ENCODE data around the gene SLC6A1.

Gene SLC6A1

DNA sequence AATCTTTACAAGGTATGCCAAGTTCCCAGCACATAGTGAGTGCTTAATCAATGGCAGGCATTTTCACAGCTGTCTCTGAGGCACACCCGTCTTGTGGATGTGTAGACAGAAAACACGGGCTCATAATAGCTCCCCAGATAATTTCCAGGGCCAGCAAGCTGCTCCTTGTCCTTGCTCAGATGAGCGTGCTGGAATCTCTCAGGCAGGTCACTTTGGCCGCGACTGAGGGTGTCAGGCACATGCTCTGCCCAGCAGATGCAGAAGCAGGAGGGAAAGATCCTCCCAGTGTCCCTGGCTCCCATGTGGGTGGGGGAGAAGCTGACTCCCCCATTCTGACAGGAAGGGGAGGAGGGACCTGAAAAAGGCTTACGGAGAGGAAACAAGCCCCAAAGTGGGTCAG, 35.6 kb upstream of the SLC6A1 start:
- DNase-seq = no peak
- Histone ChIP-seq H3K36me3 (ENCODE audit: control insufficient read depth in 4 of 4, insufficient read depth in 4 of 4, low read length in 3 of 4) (no peaks in the 10 kb centered on the region), H3K27me3 (replicated peaks in 2 of 5; ENCODE audit: control insufficient read depth in 4 of 5, insufficient read depth in 5 of 5, low read length in 4 of 5) (peaks cover 0 to 56% (median 13%) of the 10 kb centered on the region in 5 experiments), H3K27ac (ENCODE audit: insufficient read depth in 1 of 2, low read depth in 1 of 2, low read length in 2 of 2, poor library complexity in 1 of 2, severe bottlenecking in 2 of 2) (no peak overlapping the region), H3K9me3 (ENCODE audit: control extremely low read depth in 1 of 5, control insufficient read depth in 4 of 5, insufficient read depth in 2 of 5, low read depth in 1 of 5, low read length in 4 of 5) (no peaks in the 10 kb centered on the region), H3K4me3 (ENCODE audit: control insufficient read depth in 1 of 7, extremely low read depth in 1 of 7, insufficient read depth in 4 of 7, low read depth in 2 of 7, low read length in 6 of 7) (no peak overlapping the region), H3K4me1 (ENCODE audit: control extremely low read depth in 1 of 4, control insufficient read depth in 4 of 4, insufficient read depth in 4 of 4, low read length in 3 of 4) (peaks cover 0 to 2% (median 0%) of the 10 kb centered on the region in 4 experiments)
- ChIA-PET CTCF (no interaction called here), POLR2A (no interaction called here)
- 82% methylated on average over 5 of the region's 6 CpGs for WGBS (ENCODE audit: insufficient coverage)

- Histone ChIP-seq H3K36me3 (ENCODE audit: control insufficient read depth in 4 of 4, insufficient read depth in 4 of 4, low read length in 3 of 4) (no peaks in the 10 kb centered on the region), H3K4me3 (ENCODE audit: control insufficient read depth in 1 of 7, extremely low read depth in 1 of 7, insufficient read depth in 4 of 7, low read depth in 2 of 7, low read length in 6 of 7) (no peak overlapping the region), H3K27me3 (replicated peaks in 2 of 5; ENCODE audit: control insufficient read depth in 4 of 5, insufficient read depth in 5 of 5, low read length in 4 of 5) (peaks cover 0 to 49% (median 13%) of the 10 kb centered on the region in 5 experiments), H3K9me3 (ENCODE audit: control extremely low read depth in 1 of 5, control insufficient read depth in 4 of 5, insufficient read depth in 2 of 5, low read depth in 1 of 5, low read length in 4 of 5) (no peaks in the 10 kb centered on the region), H3K27ac (ENCODE audit: insufficient read depth in 1 of 2, low read depth in 1 of 2, low read length in 2 of 2, poor library complexity in 1 of 2, severe bottlenecking in 2 of 2) (no peak overlapping the region), H3K4me1 (ENCODE audit: control extremely low read depth in 1 of 4, control insufficient read depth in 4 of 4, insufficient read depth in 4 of 4, low read length in 3 of 4) (peaks cover 0 to 2% (median 0%) of the 10 kb centered on the region in 4 experiments)
- CTCF ChIA-PET = interaction anchor here (0.6 to 2.2 kb wide), 4 partner anchors 10 to 102 kb away, joined by 3 to 8 read pairs (median 3); no protein-coding TSS in a partner anchor
- POLR2A ChIA-PET = no interaction called here
- WGBS (ENCODE audit: insufficient coverage) = 68% methylated on average over 17 of the region's 17 CpGs
- peak; percentile 45 to 73 (median 64) for DNase-seq
These were observed 34.4 kb upstream of the SLC6A1 start for GRCh38 chr3:10957976-10958749.

DNA sequence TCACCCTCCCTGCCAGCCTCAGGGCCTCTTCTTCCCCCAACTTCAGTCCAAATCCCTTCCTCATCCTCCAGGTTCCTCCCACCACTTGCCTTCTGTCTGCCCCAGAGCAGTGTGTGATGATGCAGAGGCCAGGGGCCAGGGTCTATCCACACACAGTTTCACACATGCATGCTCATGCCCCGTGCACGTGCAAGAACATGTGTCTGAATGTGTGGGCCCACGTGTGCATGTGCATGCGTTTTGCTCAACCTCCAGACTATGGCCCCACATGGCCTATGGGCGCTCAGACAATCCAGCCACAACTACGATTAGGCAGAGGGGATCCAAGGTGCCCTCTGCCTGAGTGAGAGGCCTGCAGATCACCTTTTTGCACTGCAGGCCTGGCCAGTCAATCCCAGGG, 32.3 kb upstream of the SLC6A1 start:
- 91% methylated on average over 6 of the region's 6 CpGs for WGBS (ENCODE audit: insufficient coverage)
- H3K36me3 ChIP-seq (ENCODE audit: control insufficient read depth in 4 of 4, insufficient read depth in 4 of 4, low read length in 3 of 4) = no peaks in the 10 kb centered on the region
- no peak for DNase-seq
- H3K27me3 ChIP-seq (replicated peaks in 2 of 5; ENCODE audit: control insufficient read depth in 4 of 5, insufficient read depth in 5 of 5, low read length in 4 of 5) = peaks cover 0 to 42% (median 8%) of the 10 kb centered on the region in 5 experiments
- ChIA-PET POLR2A (no interaction called here), CTCF (interaction anchor here (1.2 to 2.2 kb wide), 2 partner anchors 11 to 14 kb away, joined by 3 to 8 read pairs; no protein-coding TSS in a partner anchor)
- no peaks in the 10 kb centered on the region for H3K9me3 ChIP-seq (ENCODE audit: control extremely low read depth in 1 of 5, control insufficient read depth in 4 of 5, insufficient read depth in 2 of 5, low read depth in 1 of 5, low read length in 4 of 5)
- no peak overlapping the region for H3K27ac ChIP-seq (ENCODE audit: insufficient read depth in 1 of 2, low read depth in 1 of 2, low read length in 2 of 2, poor library complexity in 1 of 2, severe bottlenecking in 2 of 2)
- H3K4me1 ChIP-seq (ENCODE audit: control extremely low read depth in 1 of 4, control insufficient read depth in 4 of 4, insufficient read depth in 4 of 4, low read length in 3 of 4) = peaks cover 0 to 2% (median 0%) of the 10 kb centered on the region in 4 experiments
- H3K4me3 ChIP-seq (ENCODE audit: control insufficient read depth in 1 of 7, extremely low read depth in 1 of 7, insufficient read depth in 4 of 7, low read depth in 2 of 7, low read length in 6 of 7) = no peak overlapping the region

- H3K4me1 ChIP-seq (ENCODE audit: control extremely low read depth in 1 of 4, control insufficient read depth in 4 of 4, insufficient read depth in 4 of 4, low read length in 3 of 4) = peaks cover 0 to 2% (median 0%) of the 10 kb centered on the region in 4 experiments
- no peaks in the 10 kb centered on the region for H3K36me3 ChIP-seq (ENCODE audit: control insufficient read depth in 4 of 4, insufficient read depth in 4 of 4, low read length in 3 of 4)
- POLR2A ChIA-PET = no interaction called here
- no peaks in the 10 kb centered on the region for H3K9me3 ChIP-seq (ENCODE audit: control extremely low read depth in 1 of 5, control insufficient read depth in 4 of 5, insufficient read depth in 2 of 5, low read depth in 1 of 5, low read length in 4 of 5)
- no peak overlapping the region for H3K4me3 ChIP-seq (ENCODE audit: control insufficient read depth in 1 of 7, extremely low read depth in 1 of 7, insufficient read depth in 4 of 7, low read depth in 2 of 7, low read length in 6 of 7)
- no peak for DNase-seq
- 77% methylated on average over 2 of the region's 2 CpGs for WGBS (ENCODE audit: insufficient coverage)
- peaks cover 0 to 31% (median 8%) of the 10 kb centered on the region in 5 experiments for H3K27me3 ChIP-seq (replicated peaks in 2 of 5; ENCODE audit: control insufficient read depth in 4 of 5, insufficient read depth in 5 of 5, low read length in 4 of 5)
- CTCF ChIA-PET = interaction anchor here (0.8 to 1.0 kb wide), 2 partner anchors 11 to 113 kb away, joined by 3 read pairs; no protein-coding TSS in a partner anchor
- H3K27ac ChIP-seq (ENCODE audit: insufficient read depth in 1 of 2, low read depth in 1 of 2, low read length in 2 of 2, poor library complexity in 1 of 2, severe bottlenecking in 2 of 2) = no peak overlapping the region
These were observed 30.6 kb upstream of the SLC6A1 start for GRCh38 chr3:10961921-10962320.

GRCh38 chr3:10962481-10963036, 30.0 kb upstream of the SLC6A1 start:
- 100% methylated on average over 3 of the region's 5 CpGs for WGBS (ENCODE audit: insufficient coverage)
- ChIA-PET POLR2A (no interaction called here), CTCF (interaction anchor here (0.8 to 1.5 kb wide), 4 partner anchors 12 to 113 kb away, joined by 3 read pairs; no protein-coding TSS in a partner anchor)
- Histone ChIP-seq H3K4me1 (ENCODE audit: control extremely low read depth in 1 of 4, control insufficient read depth in 4 of 4, insufficient read depth in 4 of 4, low read length in 3 of 4) (peaks cover 0 to 2% (median 0%) of the 10 kb centered on the region in 4 experiments), H3K4me3 (ENCODE audit: control insufficient read depth in 1 of 7, extremely low read depth in 1 of 7, insufficient read depth in 4 of 7, low read depth in 2 of 7, low read length in 6 of 7) (no peak overlapping the region), H3K27ac (ENCODE audit: insufficient read depth in 1 of 2, low read depth in 1 of 2, low read length in 2 of 2, poor library complexity in 1 of 2, severe bottlenecking in 2 of 2) (no peak overlapping the region), H3K36me3 (ENCODE audit: control insufficient read depth in 4 of 4, insufficient read depth in 4 of 4, low read length in 3 of 4) (no peaks in the 10 kb centered on the region), H3K27me3 (replicated peaks in 2 of 5; ENCODE audit: control insufficient read depth in 4 of 5, insufficient read depth in 5 of 5, low read length in 4 of 5) (peaks cover 0 to 29% (median 8%) of the 10 kb centered on the region in 5 experiments), H3K9me3 (ENCODE audit: control extremely low read depth in 1 of 5, control insufficient read depth in 4 of 5, insufficient read depth in 2 of 5, low read depth in 1 of 5, low read length in 4 of 5) (no peaks in the 10 kb centered on the region)
- DNase-seq = no peak

GRCh38 chr3:10964537-10965167, 27.9 kb upstream of the SLC6A1 start:
- Histone ChIP-seq H3K27ac (ENCODE audit: insufficient read depth in 1 of 2, low read depth in 1 of 2, low read length in 2 of 2, poor library complexity in 1 of 2, severe bottlenecking in 2 of 2) (no peak overlapping the region), H3K4me3 (ENCODE audit: control insufficient read depth in 1 of 7, extremely low read depth in 1 of 7, insufficient read depth in 4 of 7, low read depth in 2 of 7, low read length in 6 of 7) (no peak overlapping the region), H3K4me1 (ENCODE audit: control extremely low read depth in 1 of 4, control insufficient read depth in 4 of 4, insufficient read depth in 4 of 4, low read length in 3 of 4) (no peaks in the 10 kb centered on the region), H3K36me3 (ENCODE audit: control insufficient read depth in 4 of 4, insufficient read depth in 4 of 4, low read length in 3 of 4) (no peaks in the 10 kb centered on the region), H3K9me3 (ENCODE audit: control extremely low read depth in 1 of 5, control insufficient read depth in 4 of 5, insufficient read depth in 2 of 5, low read depth in 1 of 5, low read length in 4 of 5) (no peaks in the 10 kb centered on the region), H3K27me3 (replicated peaks in 2 of 5; ENCODE audit: control insufficient read depth in 4 of 5, insufficient read depth in 5 of 5, low read length in 4 of 5) (peaks cover 0 to 36% (median 7%) of the 10 kb centered on the region in 5 experiments)
- ChIA-PET CTCF (interaction anchor here (1.8 kb wide), 1 partner anchor 11 kb away, joined by 4 read pairs; no protein-coding TSS in a partner anchor), POLR2A (no interaction called here)
- peak in 2 of 3 donors; percentile 45 to 57 for DNase-seq
- WGBS (ENCODE audit: insufficient coverage) = 69% methylated on average over 6 of the region's 6 CpGs
